Activated T-cell treated with anti-CD3 and anti-CD28 coated beads, Interleukin-2, amount 50 U/mL, for 24 hours (primary cell): Measurements from ENCODE around the gene MEIS2.

Experiments
- DNase-seq: peaks from one replicate; pipeline ENCODE4 v3.0.0-alpha.2; 2020
- H3K27ac Mint-ChIP-seq: 2 replicates; pipeline ENCODE4 v1.8.0; 2020; ENCODE audit warnings: mild to moderate bottlenecking, mixed read lengths
- H3K27me3 Mint-ChIP-seq: 2 replicates; pipeline ENCODE4 v1.8.0; 2020; ENCODE audit warnings: mixed read lengths
- H3K36me3 Mint-ChIP-seq: 2 replicates; pipeline ENCODE4 v1.8.0; 2020; ENCODE audit warnings: low read depth, mixed read lengths
- H3K4me1 Mint-ChIP-seq: 2 replicates; pipeline ENCODE4 v1.8.0; 2020; ENCODE audit warnings: low read depth, mixed read lengths
- H3K4me3 Mint-ChIP-seq: 2 replicates; pipeline ENCODE4 v1.8.0; 2020; ENCODE audit warnings: mild to moderate bottlenecking, moderate library complexity, mixed read lengths
- H3K9me3 Mint-ChIP-seq: 2 replicates; pipeline ENCODE4 v1.8.0; 2020; ENCODE audit warnings: mixed read lengths

Gene MEIS2

GRCh38 chr15:36888011-36888992 lies 212.0 kb downstream of the MEIS2 start:
- no peak for DNase-seq
- Mint-ChIP-seq H3K27ac (no peak overlapping the region), H3K27me3 (peaks cover 84% of the 10 kb centered on the region), H3K4me1 (peaks cover 9% of the 10 kb centered on the region), H3K4me3 (no peak overlapping the region), H3K36me3 (no peaks in the 10 kb centered on the region), H3K9me3 (peaks cover 3% of the 10 kb centered on the region)

DNA sequence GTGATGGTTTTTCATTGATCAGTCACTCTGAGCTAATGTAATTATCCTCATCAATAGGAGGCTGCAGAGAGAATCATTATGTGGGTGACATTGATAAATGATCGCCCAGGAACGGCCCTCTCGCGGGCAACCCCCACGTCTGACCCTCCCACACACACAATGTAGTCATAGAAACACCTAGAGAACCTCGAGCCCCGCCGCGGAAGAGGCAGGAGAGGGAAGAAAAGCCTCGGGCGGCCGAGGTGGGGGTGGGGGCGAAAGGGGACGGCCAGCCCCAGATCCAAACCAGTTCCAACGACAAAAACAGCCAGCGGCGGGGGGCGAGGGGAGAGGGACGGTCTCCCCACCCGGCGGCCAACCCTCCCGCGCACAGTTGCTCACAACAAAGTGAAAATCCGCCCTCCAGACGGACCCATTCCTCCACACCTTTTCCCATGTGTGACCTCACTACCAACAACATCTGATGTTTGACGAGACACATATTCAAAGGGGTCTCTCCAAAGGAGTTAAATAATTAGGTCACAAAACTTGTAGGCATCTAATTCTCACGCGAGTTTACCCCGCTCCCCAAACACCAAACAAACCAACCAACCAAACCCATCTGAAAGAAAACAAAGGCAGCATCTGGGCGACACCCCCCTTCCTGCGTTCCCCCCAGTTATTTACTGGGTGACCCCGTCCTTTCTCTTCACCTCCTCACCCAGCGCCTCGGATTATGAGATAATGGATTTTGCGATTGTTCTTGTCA lies 213.0 kb downstream of the MEIS2 start:
- peaks cover 3% of the 10 kb centered on the region for H3K9me3 Mint-ChIP-seq
- H3K36me3 Mint-ChIP-seq: no peaks in the 10 kb centered on the region
- no peak overlapping the region for H3K27ac Mint-ChIP-seq
- no peak overlapping the region for H3K4me3 Mint-ChIP-seq
- peaks cover 91% of the 10 kb centered on the region for H3K27me3 Mint-ChIP-seq
- peaks cover 12% of the 10 kb centered on the region for H3K4me1 Mint-ChIP-seq
- no peak for DNase-seq

GRCh38 chr15:36886701-36887100 lies 213.6 kb downstream of the MEIS2 start:
- DNase-seq: no peak
- Mint-ChIP-seq H3K4me1 (peaks cover 12% of the 10 kb centered on the region), H3K27me3 (peaks cover 92% of the 10 kb centered on the region), H3K36me3 (no peaks in the 10 kb centered on the region), H3K9me3 (peaks cover 3% of the 10 kb centered on the region), H3K27ac (no peak overlapping the region), H3K4me3 (no peak overlapping the region)

GRCh38 chr15:36886191-36886590 lies 214.2 kb downstream of the MEIS2 start:
- no peak overlapping the region for H3K4me3 Mint-ChIP-seq
- peak overlapping the region; percentile 11 for H3K27ac Mint-ChIP-seq
- peaks cover 3% of the 10 kb centered on the region for H3K9me3 Mint-ChIP-seq

DNA sequence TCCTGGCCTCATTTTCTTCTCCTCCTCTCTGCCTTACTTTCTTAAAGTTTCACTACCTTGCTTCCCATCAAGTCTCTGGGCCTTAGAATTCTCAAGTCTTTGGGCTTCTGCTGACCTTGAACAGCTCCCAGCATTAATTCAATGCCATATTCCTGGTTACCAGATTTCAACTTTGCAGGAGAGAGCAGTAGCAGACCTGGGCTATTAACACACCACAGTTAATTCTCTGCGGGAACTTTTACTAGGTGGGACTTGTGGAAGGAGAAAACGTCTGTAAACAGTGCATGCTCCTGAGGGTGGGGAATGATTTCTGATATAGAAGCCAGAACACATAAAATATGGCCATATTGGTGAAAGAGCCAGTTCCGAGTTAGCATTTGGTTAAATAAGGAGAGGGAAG lies 214.6 kb downstream of the MEIS2 start:
- H3K27me3 Mint-ChIP-seq: peaks cover 96% of the 10 kb centered on the region
- no peak overlapping the region for H3K4me3 Mint-ChIP-seq
- H3K27ac Mint-ChIP-seq: no peak overlapping the region
- peaks cover 12% of the 10 kb centered on the region for H3K4me1 Mint-ChIP-seq
- no peak for DNase-seq
- H3K36me3 Mint-ChIP-seq: no peaks in the 10 kb centered on the region
- peaks cover 3% of the 10 kb centered on the region for H3K9me3 Mint-ChIP-seq

More at GRCh38 chr15:36886191-36886590, 214.2 kb downstream of the MEIS2 start:
- no peaks in the 10 kb centered on the region for H3K36me3 Mint-ChIP-seq
- peaks cover 96% of the 10 kb centered on the region for H3K27me3 Mint-ChIP-seq
- no peak for DNase-seq
- H3K4me1 Mint-ChIP-seq: peaks cover 12% of the 10 kb centered on the region

DNA sequence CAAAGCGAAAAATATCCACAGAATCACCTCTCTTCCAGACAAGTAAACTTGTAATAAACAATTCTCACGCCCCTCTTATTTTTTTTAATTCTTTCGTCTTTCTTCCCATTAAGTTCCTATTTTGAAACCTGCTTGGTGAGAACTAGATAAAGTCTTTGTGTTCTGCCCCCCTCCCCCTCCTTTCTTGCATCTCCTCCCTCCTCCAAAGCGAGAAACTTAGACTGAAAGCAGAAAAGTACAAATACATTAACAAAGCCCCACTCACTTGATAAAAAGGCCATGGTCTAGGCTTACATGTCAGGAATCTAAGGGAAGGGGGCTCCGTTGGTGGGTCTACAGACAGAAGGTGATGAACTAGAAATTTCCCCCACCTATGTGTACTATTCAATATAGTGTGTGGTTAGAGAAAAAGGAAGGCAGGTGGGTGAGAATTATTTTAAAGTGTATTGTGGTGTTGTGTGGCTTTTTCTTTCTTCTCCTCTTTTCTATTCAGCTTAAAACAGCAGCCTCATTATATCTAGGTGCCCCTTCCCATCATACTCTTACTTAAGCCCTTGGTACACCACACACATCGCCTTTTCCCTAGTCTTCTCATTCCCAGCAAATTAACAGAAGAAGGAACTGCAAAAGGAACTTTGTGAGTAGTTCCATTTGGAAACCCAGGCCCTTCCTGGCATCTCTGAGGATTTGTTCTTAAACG lies 215.3 kb downstream of the MEIS2 start:
- peaks cover 98% of the 10 kb centered on the region for H3K27me3 Mint-ChIP-seq
- H3K4me3 Mint-ChIP-seq: no peak overlapping the region

DNA sequence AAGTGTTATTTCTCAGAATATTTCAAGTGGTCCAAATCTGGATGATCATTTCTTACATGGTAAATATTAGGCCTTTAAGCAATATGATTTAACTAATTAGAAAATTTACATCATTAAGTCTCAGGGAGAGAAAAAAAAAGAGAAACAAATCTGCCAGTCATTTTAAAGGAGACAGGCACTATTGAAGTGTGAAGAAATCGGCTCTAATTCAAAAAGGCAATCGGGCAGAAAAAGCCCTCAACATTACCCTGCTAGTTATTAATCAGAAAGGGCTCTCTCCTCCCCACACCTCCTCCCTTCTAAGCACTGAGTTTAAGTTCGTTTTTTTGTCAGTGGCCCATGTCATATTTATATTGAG lies 215.9 kb downstream of the MEIS2 start:
- H3K9me3 Mint-ChIP-seq: peaks cover 3% of the 10 kb centered on the region
- H3K27me3 Mint-ChIP-seq: peaks cover 99% of the 10 kb centered on the region
- peaks cover 12% of the 10 kb centered on the region for H3K4me1 Mint-ChIP-seq
- H3K27ac Mint-ChIP-seq: no peak overlapping the region
- H3K4me3 Mint-ChIP-seq: no peak overlapping the region
- no peaks in the 10 kb centered on the region for H3K36me3 Mint-ChIP-seq
- no peak for DNase-seq

More for the DNA sequence above, 215.3 kb downstream of the MEIS2 start:
- no peaks in the 10 kb centered on the region for H3K36me3 Mint-ChIP-seq
- H3K9me3 Mint-ChIP-seq: peaks cover 3% of the 10 kb centered on the region
- peaks cover 12% of the 10 kb centered on the region for H3K4me1 Mint-ChIP-seq
- no peak overlapping the region for H3K27ac Mint-ChIP-seq
- DNase-seq: no peak

DNA sequence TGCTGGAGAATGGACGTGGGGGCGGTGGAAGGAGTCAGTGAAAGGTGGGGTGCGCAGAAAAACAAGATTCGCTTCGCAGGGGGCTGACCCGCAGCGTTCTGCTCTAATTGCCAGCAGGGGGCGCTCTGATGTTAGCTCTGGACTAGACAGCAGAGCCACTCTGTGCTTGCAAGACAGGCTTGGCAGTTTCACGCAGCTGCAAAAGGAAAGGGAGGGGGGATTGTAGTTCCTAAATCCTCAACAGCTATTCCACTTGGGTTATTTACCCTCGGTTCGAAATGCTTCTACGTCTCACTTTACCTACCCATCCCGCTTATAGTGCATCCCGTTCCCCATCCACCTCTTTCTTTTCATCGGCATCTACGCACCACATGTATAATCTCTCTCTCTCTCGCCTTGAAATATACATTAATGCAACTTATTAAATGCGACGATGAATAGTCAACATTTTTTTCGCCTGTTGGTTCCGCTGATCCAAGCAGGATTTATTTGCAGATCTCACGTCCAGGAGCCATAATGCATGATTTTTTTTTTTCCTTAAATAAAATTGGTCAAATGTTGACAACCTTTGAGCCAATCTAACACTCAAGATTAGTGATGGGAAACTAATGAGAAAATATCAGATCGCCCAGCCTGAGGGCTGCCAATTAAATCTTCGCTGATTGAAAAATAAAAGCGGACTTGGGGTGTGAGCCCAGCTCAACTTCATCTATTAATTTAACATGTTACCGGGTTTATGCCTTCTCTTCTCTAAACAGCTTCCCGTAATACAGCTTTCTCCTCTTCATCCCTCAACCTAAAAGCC lies 216.4 kb downstream of the MEIS2 start:
- peaks cover 99% of the 10 kb centered on the region for H3K27me3 Mint-ChIP-seq
- no peak overlapping the region for H3K27ac Mint-ChIP-seq
- peak; percentile 61 for DNase-seq
- peaks cover 12% of the 10 kb centered on the region for H3K4me1 Mint-ChIP-seq
- no peak overlapping the region for H3K4me3 Mint-ChIP-seq
- no peaks in the 10 kb centered on the region for H3K36me3 Mint-ChIP-seq
- peaks cover 3% of the 10 kb centered on the region for H3K9me3 Mint-ChIP-seq

GRCh38 chr15:36882487-36883131 lies 217.7 kb downstream of the MEIS2 start:
- peaks cover 3% of the 10 kb centered on the region for H3K9me3 Mint-ChIP-seq
- no peak for DNase-seq
- H3K27me3 Mint-ChIP-seq: peaks cover 99% of the 10 kb centered on the region
- no peak overlapping the region for H3K27ac Mint-ChIP-seq
- H3K4me1 Mint-ChIP-seq: peaks cover 18% of the 10 kb centered on the region
- no peak overlapping the region for H3K4me3 Mint-ChIP-seq
- no peaks in the 10 kb centered on the region for H3K36me3 Mint-ChIP-seq

- Mint-ChIP-seq H3K27me3 (peaks cover 99% of the 10 kb centered on the region), H3K27ac (no peak overlapping the region), H3K36me3 (no peaks in the 10 kb centered on the region), H3K9me3 (peaks cover 3% of the 10 kb centered on the region), H3K4me3 (no peak overlapping the region), H3K4me1 (peaks cover 17% of the 10 kb centered on the region)
- DNase-seq: no peak
Measured at GRCh38 chr15:36882056-36882455, 218.3 kb downstream of the MEIS2 start.

DNA sequence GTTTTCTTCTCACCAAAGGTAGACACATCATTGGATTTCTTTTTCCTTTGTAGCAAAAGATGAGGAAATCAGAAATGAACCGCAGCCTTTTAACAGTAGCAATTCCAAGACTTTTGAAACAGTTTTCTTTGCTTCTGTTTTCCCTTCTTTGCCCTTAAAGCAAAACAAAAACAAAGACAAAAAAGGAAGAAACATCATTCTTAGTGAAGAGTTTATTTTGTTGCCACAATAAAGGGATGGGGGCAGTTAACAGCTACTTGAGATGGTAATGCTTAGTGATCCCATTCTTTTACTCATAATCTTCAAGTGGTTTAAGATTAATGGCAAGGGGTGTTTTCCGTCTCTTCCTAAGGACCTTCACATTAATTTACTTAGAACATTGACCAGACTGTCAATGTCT lies 218.8 kb downstream of the MEIS2 start:
- Mint-ChIP-seq H3K27ac (no peak overlapping the region), H3K9me3 (peaks cover 3% of the 10 kb centered on the region), H3K4me1 (peaks cover 17% of the 10 kb centered on the region), H3K27me3 (peaks cover 99% of the 10 kb centered on the region), H3K36me3 (no peaks in the 10 kb centered on the region), H3K4me3 (no peak overlapping the region)
- no peak for DNase-seq

GRCh38 chr15:36880913-36881460 lies 219.4 kb downstream of the MEIS2 start:
- Mint-ChIP-seq H3K36me3 (no peaks in the 10 kb centered on the region), H3K27me3 (peaks cover 98% of the 10 kb centered on the region), H3K27ac (no peak overlapping the region), H3K9me3 (peaks cover 2% of the 10 kb centered on the region), H3K4me1 (peaks cover 17% of the 10 kb centered on the region), H3K4me3 (no peak overlapping the region)
- no peak for DNase-seq

GRCh38 chr15:36880224-36880912 lies 220.0 kb downstream of the MEIS2 start:
- no peak for DNase-seq
- no peaks in the 10 kb centered on the region for H3K9me3 Mint-ChIP-seq
- no peaks in the 10 kb centered on the region for H3K36me3 Mint-ChIP-seq
- H3K4me3 Mint-ChIP-seq: no peak overlapping the region
- H3K27me3 Mint-ChIP-seq: peaks cover 98% of the 10 kb centered on the region
- no peak overlapping the region for H3K27ac Mint-ChIP-seq
- peaks cover 17% of the 10 kb centered on the region for H3K4me1 Mint-ChIP-seq
